ENCODE data around the gene MAN1C1.
A peak's percentile ranks its signal among the peaks of the same experiment; 100 is the strongest.
"Not testable (repeated sequence)": the region's sequence is repeated elsewhere in the genome, so short reads cannot be mapped to it uniquely, and the experiment has no call there.

MAN1C1 gene

DNA sequence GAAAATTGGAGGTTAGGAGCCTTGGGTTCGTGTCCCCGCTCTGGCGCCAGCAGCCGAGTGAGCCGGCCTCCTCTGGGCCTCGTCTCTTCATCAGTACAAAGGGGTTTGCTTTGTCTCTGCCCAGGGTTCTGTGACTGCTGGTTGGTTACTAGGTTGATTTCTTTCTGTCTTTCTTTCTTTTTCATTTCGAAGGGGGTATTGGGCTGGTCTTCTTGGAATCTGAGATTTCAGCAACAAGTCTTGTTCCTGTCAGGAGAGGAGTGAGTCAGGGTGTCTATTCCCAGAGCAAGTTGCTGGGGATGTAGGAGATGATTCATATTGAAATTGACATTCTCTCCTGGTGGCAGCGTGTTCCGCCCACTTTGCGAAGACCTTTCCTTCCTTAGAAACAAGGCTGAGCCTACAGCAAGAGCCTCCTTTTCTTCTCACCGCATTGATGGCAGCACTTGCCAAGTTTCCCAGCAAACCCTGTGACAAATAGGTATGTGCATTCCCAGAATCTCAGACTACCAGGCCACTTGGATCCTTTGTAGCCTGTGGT, 79.2 kb downstream of the MAN1C1 start:
- peak; percentile 57 for DNase-seq (ENCODE audit: extremely low read depth, low read depth)
- TF ChIP-seq, protein P1, sequence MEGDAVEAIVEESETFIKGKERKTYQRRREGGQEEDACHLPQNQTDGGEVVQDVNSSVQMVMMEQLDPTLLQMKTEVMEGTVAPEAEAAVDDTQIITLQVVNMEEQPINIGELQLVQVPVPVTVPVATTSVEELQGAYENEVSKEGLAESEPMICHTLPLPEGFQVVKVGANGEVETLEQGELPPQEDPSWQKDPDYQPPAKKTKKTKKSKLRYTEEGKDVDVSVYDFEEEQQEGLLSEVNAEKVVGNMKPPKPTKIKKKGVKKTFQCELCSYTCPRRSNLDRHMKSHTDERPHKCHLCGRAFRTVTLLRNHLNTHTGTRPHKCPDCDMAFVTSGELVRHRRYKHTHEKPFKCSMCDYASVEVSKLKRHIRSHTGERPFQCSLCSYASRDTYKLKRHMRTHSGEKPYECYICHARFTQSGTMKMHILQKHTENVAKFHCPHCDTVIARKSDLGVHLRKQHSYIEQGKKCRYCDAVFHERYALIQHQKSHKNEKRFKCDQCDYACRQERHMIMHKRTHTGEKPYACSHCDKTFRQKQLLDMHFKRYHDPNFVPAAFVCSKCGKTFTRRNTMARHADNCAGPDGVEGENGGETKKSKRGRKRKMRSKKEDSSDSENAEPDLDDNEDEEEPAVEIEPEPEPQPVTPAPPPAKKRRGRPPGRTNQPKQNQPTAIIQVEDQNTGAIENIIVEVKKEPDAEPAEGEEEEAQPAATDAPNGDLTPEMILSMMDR (IDR thresholded peaks at IDR 0.05; ENCODE audit: low read depth, low read length): no peak

DNA sequence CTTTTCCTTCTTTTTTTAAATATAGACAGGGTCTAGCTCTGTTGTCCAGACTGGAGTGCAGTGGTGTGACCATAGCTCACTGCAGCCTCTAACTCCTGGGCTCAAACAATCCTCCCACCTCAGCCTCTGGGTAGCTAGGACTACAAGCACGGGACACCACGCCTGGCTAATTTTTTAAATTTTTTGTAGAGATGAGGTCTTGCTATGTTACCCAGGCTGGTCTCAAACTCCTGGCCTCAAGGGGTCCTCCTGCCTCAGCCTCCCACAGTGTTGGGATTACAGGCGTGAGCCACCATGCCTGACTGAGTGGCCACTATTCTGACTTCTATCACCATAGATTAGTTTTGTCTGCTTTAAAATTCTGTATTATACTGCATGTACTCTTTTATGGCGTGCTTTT, 80.1 kb downstream of the MAN1C1 start:
- DNase-seq (ENCODE audit: extremely low read depth, low read depth): not testable (repeated sequence)

DNA sequence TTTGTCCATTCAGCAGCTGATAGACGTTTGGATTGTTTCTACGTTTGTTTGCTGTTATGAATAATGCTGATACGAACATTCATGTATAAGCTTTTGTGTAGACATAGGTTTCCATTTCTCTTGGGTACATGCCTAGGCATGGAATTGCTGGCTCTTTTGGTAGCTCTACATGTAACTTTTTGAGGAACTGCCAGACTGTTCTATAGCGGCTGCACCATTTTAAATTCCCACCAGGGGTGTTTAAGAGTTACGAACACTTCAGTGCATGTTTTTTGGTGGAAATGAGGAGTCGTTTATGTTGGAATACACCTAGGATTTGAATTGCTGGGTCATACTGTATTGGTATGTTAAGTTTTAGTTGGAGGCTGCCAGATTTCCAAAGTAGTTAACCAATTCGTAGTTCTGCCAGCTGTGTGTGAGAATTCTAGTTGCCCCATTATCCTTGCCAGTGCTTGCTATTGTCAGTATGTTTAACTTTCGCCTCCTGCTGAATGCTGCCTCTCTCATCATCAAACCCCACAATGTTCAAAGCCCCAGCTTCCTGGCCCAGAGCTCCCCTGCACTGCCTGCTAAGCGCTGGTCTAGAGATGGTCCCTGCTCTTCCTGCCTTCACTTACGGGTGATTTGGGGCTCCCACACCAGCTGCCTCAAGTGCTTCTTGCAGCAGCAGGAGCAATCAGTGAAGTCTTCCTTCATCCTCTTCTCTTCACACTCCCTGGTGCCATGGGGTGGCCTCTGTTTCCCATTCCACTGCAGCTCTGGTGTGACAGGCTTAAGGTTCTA, 81.0 kb downstream of the MAN1C1 start:
- TF ChIP-seq, protein P1 (IDR thresholded peaks at IDR 0.05; ENCODE audit: low read depth, low read length): no peak
- no peak for DNase-seq (ENCODE audit: extremely low read depth, low read depth)

DNA sequence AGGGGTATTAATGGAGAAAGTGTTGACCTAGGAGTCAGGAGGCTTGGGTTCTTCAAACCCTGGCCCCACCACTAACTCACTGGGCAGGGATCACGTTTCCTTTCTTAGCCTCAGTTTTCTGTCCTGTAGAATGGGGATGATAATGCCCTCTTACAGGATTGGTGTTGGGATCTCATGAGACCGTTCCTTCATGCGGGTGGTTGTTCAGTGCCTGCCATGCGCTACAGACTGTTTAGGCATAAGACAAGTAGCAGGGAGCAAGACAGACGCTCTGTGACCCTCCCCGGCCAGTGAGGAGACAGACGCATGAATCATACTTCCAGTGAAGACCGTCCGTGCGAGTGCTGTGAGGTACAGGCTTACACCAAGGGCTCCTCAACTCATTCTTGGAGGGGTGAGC, 81.7 kb downstream of the MAN1C1 start:
- TF ChIP-seq, protein P1 (IDR thresholded peaks at IDR 0.05; ENCODE audit: low read depth, low read length): no peak
- DNase-seq (ENCODE audit: extremely low read depth, low read depth): no peak

DNA sequence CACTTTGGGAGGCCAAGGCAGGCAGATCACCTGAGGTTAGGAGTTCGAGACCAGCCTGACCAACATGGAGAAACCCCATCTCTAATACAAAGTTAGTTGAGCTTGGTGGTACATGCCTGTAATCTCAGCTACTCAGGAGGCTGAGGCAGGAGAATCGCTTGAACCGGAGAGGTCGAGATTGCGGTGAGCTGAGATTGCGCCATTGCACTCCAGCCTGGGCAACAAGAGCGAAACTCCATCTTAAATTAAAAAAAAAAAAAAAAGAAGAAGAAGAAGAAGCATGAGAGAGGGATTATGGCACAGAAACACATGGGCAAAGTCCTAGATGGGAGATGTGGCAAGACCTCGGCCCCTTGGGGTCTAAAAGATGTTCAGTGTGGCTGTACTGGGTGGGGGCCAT, 82.5 kb downstream of the MAN1C1 start:
- not testable (repeated sequence) for DNase-seq (ENCODE audit: extremely low read depth, low read depth)

DNA sequence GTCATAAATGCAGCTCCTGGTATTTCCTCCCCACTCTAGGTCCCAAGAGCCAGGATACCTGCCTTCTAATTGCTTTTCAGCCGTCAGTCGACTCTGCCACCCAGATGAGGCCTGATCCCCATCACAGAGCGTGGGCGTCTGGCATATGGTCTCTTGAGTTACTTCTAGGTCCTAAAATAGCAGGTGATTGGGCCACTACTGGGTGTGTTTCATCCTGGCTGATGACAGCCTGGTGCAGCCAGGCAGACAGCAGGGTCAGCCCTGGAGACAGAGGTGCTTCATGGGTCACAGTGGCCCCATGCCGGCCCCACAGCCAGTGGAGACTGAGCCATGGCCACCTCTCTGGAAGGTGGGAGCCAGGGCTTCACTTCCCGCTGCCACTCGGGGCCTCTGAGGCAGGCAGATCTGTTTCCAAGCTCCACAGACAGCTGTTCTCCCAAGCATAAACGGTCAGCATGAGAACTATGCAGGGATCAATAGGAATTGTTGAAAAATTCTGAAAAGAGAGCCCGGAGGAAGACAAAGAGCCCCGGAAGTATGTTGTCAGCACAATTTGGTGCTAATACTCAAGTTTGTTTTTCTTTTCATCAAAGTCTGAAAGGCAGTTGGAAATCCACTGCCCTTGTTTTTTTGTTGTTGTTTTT, 83.0 kb downstream of the MAN1C1 start:
- DNase-seq (ENCODE audit: extremely low read depth, low read depth): no peak
- TF ChIP-seq, protein P1 (IDR thresholded peaks at IDR 0.05; ENCODE audit: low read depth, low read length): no peak

DNA sequence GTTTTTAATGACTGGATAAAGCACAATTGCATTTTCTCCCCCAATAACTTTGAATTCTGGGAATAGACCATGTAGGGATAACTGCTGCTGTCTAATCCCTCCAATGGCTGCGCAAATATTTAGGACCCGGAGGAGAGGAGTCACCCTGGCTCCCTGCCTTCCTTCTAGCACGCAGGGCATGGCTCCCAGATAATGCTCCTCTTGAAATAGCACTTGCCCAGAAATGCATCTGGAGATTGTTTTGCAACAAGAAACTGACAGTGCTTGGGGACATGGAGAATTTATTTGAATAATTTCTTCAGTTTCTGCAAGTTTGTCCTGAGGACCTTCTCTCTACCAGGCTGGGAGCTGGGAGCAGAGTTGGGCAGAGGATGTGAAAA, 83.5 kb downstream of the MAN1C1 start:
- TF ChIP-seq, protein P1 (IDR thresholded peaks at IDR 0.05; ENCODE audit: low read depth, low read length): no peak
- no peak for DNase-seq (ENCODE audit: extremely low read depth, low read depth)

DNA sequence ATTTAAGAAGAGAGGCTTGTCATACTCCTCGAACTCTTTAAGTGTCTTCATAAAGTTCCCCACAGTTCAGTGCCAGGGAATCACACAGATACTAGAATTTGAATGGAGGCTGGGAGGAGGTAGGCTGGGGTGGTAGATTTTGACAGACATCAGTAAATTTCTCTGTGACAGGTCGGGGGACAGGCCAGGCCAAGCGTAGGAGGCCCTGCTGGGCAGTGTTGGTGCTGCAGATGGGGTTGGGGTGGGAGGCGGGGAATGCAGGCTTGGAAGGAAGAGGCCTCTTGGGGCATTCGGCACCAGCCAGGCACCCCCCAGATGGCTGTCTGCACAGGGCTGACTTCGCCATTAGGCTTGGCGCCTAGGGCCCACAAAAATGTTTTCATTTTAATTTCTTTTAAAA, 84.0 kb downstream of the MAN1C1 start:
- TF ChIP-seq, protein P1 (IDR thresholded peaks at IDR 0.05; ENCODE audit: low read depth, low read length): no peak
- DNase-seq (ENCODE audit: extremely low read depth, low read depth): no peak
